Fibroblast of pulmonary artery (primary cell): ENCODE data around the gene KNG1.
A peak's percentile ranks its signal among the peaks of the same experiment; 100 is the strongest.

Source experiments
- DNase-seq: peaks from one replicate; pipeline ENCODE4 v3.0.0-alpha.2; 2010; ENCODE audit warnings: low read depth
- H3K4me3 ChIP-seq: replicated peaks from 2 replicates; pipeline ENCODE4 v1.5.1; 2011; ENCODE audit warnings: low read depth, mild to moderate bottlenecking, control low read depth, low read length, moderate library complexity
- TF ChIP-seq, protein P1 (sequence below): IDR thresholded peaks from 2 replicates; pipeline ENCODE4 v1.5.1; 2011; ENCODE audit warnings: mild to moderate bottlenecking, control low read depth, low read length, inconsistent platforms; ENCODE audit errors: missing control alignments

The KNG1 gene

DNA sequence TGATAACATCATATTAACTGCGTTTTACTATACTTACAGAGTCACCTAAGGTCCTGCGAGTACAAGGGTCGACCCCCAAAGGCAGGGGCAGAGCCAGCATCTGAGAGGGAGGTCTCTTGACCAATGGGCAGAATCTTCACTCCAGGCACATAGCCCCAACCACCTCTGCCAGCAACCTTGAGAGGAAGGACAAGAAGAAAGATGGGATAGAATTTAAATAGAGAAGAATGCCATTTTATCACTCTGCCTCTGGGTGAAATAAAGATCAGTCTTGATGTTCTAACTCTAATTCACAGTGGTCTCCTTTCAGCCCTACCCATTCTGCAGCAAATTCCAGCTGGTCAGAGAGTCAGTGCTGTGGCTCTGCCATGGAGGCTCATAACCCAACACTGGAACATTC lies 26.5 kb downstream of the KNG1 start:
- no peak for DNase-seq
- H3K4me3 ChIP-seq: no peak overlapping the region
- TF ChIP-seq, protein P1, sequence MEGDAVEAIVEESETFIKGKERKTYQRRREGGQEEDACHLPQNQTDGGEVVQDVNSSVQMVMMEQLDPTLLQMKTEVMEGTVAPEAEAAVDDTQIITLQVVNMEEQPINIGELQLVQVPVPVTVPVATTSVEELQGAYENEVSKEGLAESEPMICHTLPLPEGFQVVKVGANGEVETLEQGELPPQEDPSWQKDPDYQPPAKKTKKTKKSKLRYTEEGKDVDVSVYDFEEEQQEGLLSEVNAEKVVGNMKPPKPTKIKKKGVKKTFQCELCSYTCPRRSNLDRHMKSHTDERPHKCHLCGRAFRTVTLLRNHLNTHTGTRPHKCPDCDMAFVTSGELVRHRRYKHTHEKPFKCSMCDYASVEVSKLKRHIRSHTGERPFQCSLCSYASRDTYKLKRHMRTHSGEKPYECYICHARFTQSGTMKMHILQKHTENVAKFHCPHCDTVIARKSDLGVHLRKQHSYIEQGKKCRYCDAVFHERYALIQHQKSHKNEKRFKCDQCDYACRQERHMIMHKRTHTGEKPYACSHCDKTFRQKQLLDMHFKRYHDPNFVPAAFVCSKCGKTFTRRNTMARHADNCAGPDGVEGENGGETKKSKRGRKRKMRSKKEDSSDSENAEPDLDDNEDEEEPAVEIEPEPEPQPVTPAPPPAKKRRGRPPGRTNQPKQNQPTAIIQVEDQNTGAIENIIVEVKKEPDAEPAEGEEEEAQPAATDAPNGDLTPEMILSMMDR: no peak

DNA sequence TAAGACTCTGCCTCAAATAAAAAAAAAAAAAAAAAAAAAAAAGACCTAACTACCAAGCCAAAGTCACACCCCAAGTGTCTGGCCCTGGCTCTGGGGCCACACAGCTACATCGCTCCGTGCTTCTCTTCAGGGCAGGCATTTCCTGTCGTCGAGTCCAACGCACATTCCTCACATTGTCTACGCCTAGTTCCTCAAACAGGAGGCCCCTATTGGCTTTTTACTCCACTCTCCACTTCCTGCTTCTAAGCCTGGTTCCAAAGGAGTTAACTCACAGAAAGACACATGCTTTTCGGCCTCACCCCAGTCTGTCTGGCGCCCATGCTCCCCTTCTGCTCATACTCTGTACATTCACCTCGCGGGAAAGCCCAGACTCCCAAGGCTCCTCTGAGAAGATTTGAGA lies 28.8 kb downstream of the KNG1 start:
- DNase-seq: peak; percentile 89
- TF ChIP-seq, protein P1: no peak
- H3K4me3 ChIP-seq: no peak overlapping the region

DNA sequence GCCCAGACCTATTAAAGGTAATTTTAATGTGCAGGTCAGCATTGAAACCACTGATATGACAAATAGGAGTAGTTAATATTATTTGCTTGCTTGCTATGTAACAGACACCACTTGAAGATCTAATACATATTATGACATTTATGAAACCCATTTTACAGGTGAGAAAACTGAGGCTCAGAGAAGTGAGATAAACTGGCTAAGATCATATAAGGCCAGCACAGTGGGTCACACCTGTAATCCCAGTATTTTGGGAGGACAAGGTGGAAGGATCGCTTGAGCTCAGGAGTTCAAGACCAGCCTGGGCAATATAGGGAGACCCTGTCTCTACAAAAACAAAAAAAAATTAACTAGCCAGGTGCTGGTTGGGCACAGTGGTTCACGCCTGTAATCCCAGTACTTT lies 33.2 kb downstream of the KNG1 start:
- DNase-seq: no peak
- TF ChIP-seq, protein P1: no peak
- H3K4me3 ChIP-seq: no peak overlapping the region

DNA sequence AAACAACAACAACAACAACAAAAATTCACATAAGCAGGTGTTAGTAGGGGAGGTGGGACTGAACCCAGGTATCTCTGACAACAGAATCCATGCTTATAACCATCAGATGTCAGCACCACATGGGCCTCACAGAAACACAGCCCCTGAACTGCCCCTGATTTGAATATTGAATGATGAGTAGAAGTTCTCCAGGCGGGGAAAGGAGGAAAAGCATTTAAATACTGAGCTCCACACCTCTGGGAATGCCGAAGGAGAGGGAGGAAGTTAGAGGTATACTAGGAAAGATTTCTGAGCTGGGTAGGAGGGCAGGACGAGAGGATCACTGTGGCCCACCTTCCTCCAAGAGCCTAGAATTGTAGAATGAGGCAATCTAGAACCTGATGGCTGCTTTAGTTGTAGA lies 34.3 kb downstream of the KNG1 start:
- H3K4me3 ChIP-seq: no peak overlapping the region

DNA sequence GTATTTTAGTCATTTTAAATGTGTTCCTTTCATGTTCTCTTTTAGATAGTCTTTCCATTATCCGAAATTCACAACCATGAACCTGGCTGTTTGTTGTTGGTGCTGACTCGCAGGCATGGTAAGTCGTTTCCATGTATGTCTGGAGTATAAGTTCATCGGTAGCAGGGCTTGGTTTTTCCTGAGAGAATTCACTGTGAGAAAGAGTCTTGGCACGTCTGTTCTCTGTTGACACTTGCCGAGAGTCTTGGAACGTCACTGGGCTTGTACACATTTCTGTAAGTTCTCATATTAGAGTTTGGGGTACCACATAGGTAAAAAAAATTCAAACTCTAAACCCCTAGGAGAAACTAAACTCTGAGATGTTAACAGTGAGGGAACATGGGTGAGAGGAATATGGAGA lies 36.8 kb downstream of the KNG1 start:
- TF ChIP-seq, protein P1: no peak
- H3K4me3 ChIP-seq: no peak overlapping the region
- DNase-seq: no peak

More for the DNA sequence above, 34.3 kb downstream of the KNG1 start:
- no peak for DNase-seq
- TF ChIP-seq, protein P1: no peak

DNA sequence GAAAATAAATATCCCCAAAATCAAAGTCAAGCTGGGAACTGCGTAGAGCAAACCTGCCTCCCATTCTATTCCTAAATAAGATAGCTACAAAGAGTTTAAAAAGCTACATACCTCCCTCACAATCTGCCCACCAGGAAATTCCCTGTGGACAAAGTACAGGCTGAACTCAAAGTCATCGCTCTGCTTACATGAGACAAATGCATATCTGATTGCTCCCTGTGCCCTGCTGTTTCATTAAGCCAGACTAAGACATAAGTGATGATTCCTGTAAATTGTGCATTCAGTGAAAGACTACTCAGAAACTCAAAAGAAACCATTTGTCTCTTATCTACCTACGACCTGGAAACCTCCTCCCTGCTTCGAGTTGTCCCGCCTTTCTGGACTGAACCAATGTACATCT lies 37.7 kb downstream of the KNG1 start:
- H3K4me3 ChIP-seq: no peak overlapping the region
- TF ChIP-seq, protein P1: no peak
- DNase-seq: no peak

DNA sequence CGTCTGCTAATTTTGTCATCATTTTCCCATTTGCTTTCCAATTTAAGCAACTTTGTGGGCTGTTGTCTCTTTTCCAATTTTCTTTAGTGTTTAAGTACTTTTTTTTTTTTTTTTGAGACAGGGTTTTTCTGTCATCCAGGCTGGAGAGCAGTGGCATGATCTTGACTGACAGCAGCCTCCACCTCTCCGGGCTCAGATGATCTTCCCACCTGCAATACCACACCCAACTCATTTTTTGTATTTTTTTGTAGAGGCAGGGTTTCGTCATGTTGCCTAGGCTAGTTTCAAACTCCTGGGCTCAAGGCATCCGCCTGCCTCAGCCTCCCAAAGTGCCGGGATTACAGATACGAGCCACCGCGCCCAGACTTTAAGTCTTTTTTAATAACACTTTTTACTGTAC lies 40.1 kb downstream of the KNG1 start:
- no peak overlapping the region for H3K4me3 ChIP-seq
- no peak for DNase-seq
- TF ChIP-seq, protein P1: no peak
